Liver (tissue), 9 donors: ENCODE measurements around the gene SMG6. TPM values are rescaled to one million over a fixed set of nuclear protein-coding genes. Genes with fewer than 3 reads are reported as not detected.

Source experiments
- DNase-seq: peaks from one replicate; pipeline ENCODE4 v3.0.0-alpha.2; 2017; ENCODE audit warnings: low spot score
- H3K27ac ChIP-seq, 2 donors: one replicate each; pipeline ENCODE4 v1.7.0; 2013; ENCODE audit warnings: inconsistent platforms in 2 of 2, low read length in 2 of 2, control low read depth in 1 of 2, low read depth in 1 of 2, mild to moderate bottlenecking in 1 of 2
- H3K27me3 ChIP-seq, 4 donors: one replicate each; pipeline versions ENCODE4 v1.6.1 to v1.7.0; 2013; ENCODE audit warnings: low read length in 3 of 4, inconsistent platforms in 1 of 4, mild to moderate bottlenecking in 1 of 4, moderate library complexity in 1 of 4; ENCODE audit not compliant: control insufficient read depth in 4 of 4, insufficient read depth in 4 of 4
- H3K36me3 ChIP-seq, 4 donors: one replicate each; pipeline versions ENCODE4 v1.6.1 to v1.7.0; 2013; ENCODE audit warnings: low read length in 3 of 4, mild to moderate bottlenecking in 3 of 4, low read depth in 1 of 4, moderate library complexity in 1 of 4; ENCODE audit not compliant: control insufficient read depth in 4 of 4, insufficient read depth in 3 of 4
- H3K4me1 ChIP-seq, 4 donors: one replicate each; pipeline versions ENCODE4 v1.6.1 to v1.7.0; 2013; ENCODE audit warnings: low read length in 3 of 4, mild to moderate bottlenecking in 3 of 4, moderate library complexity in 1 of 4; ENCODE audit not compliant: control insufficient read depth in 4 of 4, insufficient read depth in 4 of 4
- H3K4me3 ChIP-seq, 3 donors: one replicate each; pipeline versions ENCODE4 v1.6.1 to v1.7.0; 2013; ENCODE audit warnings: low read length in 3 of 3, control low read depth in 1 of 3, low read depth in 1 of 3, mild to moderate bottlenecking in 1 of 3
- H3K9ac ChIP-seq, 2 donors: one replicate each; pipeline ENCODE4 v1.7.0; 2013; ENCODE audit warnings: low read length in 2 of 2, mild to moderate bottlenecking in 2 of 2, moderate library complexity in 2 of 2, control low read depth in 1 of 2, low read depth in 1 of 2
- H3K9me3 ChIP-seq, 4 donors: one replicate each; pipeline versions ENCODE4 v1.6.1 to v1.7.0; 2013; ENCODE audit warnings: low read length in 3 of 4; ENCODE audit not compliant: control insufficient read depth in 4 of 4
- EGR1 ChIP-seq, 2 donors: IDR thresholded peaks; 2 replicates each; pipeline ENCODE4 v1.6.1; 2016 to 2018; ENCODE audit warnings: antibody characterized with exemption in 2 of 2, low read depth in 2 of 2
- FOXA1 ChIP-seq: IDR thresholded peaks from 2 replicates; pipeline ENCODE4 v1.6.1; 2016; ENCODE audit warnings: antibody characterized with exemption
- HNF4A ChIP-seq, 2 donors: conservative IDR thresholded peaks; 2 replicates each; pipeline ENCODE4 v1.6.1; 2016; ENCODE audit warnings: antibody characterized with exemption in 2 of 2, mild to moderate bottlenecking in 2 of 2
- HNF4G ChIP-seq: IDR thresholded peaks from 2 replicates; pipeline ENCODE4 v1.6.1; 2016; ENCODE audit warnings: antibody characterized with exemption
- JUND ChIP-seq, 2 donors: IDR thresholded peaks; 2 replicates each; pipeline ENCODE4 v1.6.1; 2016; ENCODE audit warnings: antibody characterized with exemption in 2 of 2
- MAX ChIP-seq: IDR thresholded peaks from 2 replicates; pipeline ENCODE4 v1.6.1; 2016; ENCODE audit warnings: antibody characterized with exemption
- NR2F2 ChIP-seq: IDR thresholded peaks from 2 replicates; pipeline ENCODE4 v1.6.1; 2016; ENCODE audit warnings: antibody characterized with exemption
- RAD21 ChIP-seq, 2 donors: IDR thresholded peaks; 2 replicates each; pipeline ENCODE4 v1.6.1; 2016; ENCODE audit warnings: antibody characterized with exemption in 2 of 2, mild to moderate bottlenecking in 2 of 2
- REST ChIP-seq: IDR thresholded peaks from 2 replicates; pipeline ENCODE4 v1.6.1; 2016; ENCODE audit warnings: antibody characterized with exemption, mild to moderate bottlenecking
- RXRA ChIP-seq, 2 donors: IDR thresholded peaks; 2 replicates each; pipeline ENCODE4 v1.6.1; 2017 to 2018; ENCODE audit warnings: antibody characterized with exemption in 2 of 2, mild to moderate bottlenecking in 1 of 2
- SP1 ChIP-seq: IDR thresholded peaks from 2 replicates; pipeline ENCODE4 v1.6.1; 2018; ENCODE audit warnings: antibody characterized with exemption, mild to moderate bottlenecking
- WGBS: extraction: QIAGEN DNeasy Blood & Tissue Kit; methylation state at CpG from one replicate; pipeline ENCODE4 v1.1.7; 2013; 5-methylcytosine and 5-hydroxymethylcytosine counted together
- polyA plus RNA-seq, 2 donors: library from polyadenylated mRNA; stranded (reverse) in 1 of 2; unstranded in 1 of 2; fragments of 200-250 nt in 1 of 2; fragments of >200 nt in 1 of 2; fragmentation: Nextera tagmentation in 1 of 2; extraction: Ambion mirVana in 1 of 2; gene quantifications; one replicate each; pipeline versions ENCODE4 v1.2.1 to v1.2.3, GENCODE V29; 2013 to 2015
- total RNA-seq, 2 donors: library from RNA; depleted of rRNA; stranded (reverse); fragments of >200 nt; gene quantifications; one replicate each; pipeline ENCODE4 v1.2.3, GENCODE V29; 2014
- donor health status: healthy.
- donor health status: healthy.
- donor health status: healthy.
- donor health status: healthy.
- donor health status: healthy.

Gene SMG6
- total and polyA plus RNA-seq, 4 donors = 4.9 to 12.0 (median 8.2) TPM

- H3K4me1 ChIP-seq = peaks cover 0 to 2% (median 0%) of the 10 kb centered on the region in 4 donors
- no peak for DNase-seq
- no peaks in the 10 kb centered on the region for H3K27me3 ChIP-seq
- H3K9me3 ChIP-seq = no peaks in the 10 kb centered on the region
- peak overlapping the region in 1 of 2 donors; percentile 48 for H3K27ac ChIP-seq
- TF ChIP-seq RXRA (IDR thresholded peaks at IDR 0.05) (no peak), REST (no peak), EGR1 (IDR thresholded peaks at IDR 0.05; ENCODE audit: low read depth in 2 of 2) (no peak), JUND (IDR thresholded peaks at IDR 0.05) (no peak), NR2F2 (no peak), MAX (no peak), FOXA1 (no peak)
- no peak overlapping the region for H3K4me3 ChIP-seq
- no peak overlapping the region for H3K9ac ChIP-seq
- peaks cover 0 to 13% (median 10%) of the 10 kb centered on the region in 4 donors for H3K36me3 ChIP-seq
- 81% methylated on average over 4 of the region's 4 CpGs for WGBS
Measured at GRCh38 chr17:2190014-2190413, 113.6 kb downstream of the SMG6 start.

GRCh38 chr17:2188971-2189630, 114.5 kb downstream of the SMG6 start:
- H3K9ac ChIP-seq = no peak overlapping the region
- peaks cover 0 to 2% (median 0%) of the 10 kb centered on the region in 4 donors for H3K4me1 ChIP-seq
- no peaks in the 10 kb centered on the region for H3K9me3 ChIP-seq

GRCh38 chr17:2187758-2188157, 115.8 kb downstream of the SMG6 start:
- H3K27me3 ChIP-seq = no peaks in the 10 kb centered on the region
- H3K27ac ChIP-seq = no peak overlapping the region
- TF ChIP-seq HNF4G = no peak
- H3K36me3 ChIP-seq = peaks cover 0 to 13% (median 12%) of the 10 kb centered on the region in 4 donors
- H3K4me1 ChIP-seq = peaks cover 0 to 2% (median 0%) of the 10 kb centered on the region in 4 donors
- H3K4me3 ChIP-seq = no peak overlapping the region
- no peak overlapping the region for H3K9ac ChIP-seq
- no peaks in the 10 kb centered on the region for H3K9me3 ChIP-seq
- 82% methylated on average over 5 of the region's 5 CpGs for WGBS
- no peak for DNase-seq

More at GRCh38 chr17:2188971-2189630, 114.5 kb downstream of the SMG6 start:
- TF ChIP-seq NR2F2 (no peak), RXRA (IDR thresholded peaks at IDR 0.05) (no peak), SP1 (no peak), HNF4A (conservative IDR thresholded peaks at IDR 0.05) (no peak), RAD21 (IDR thresholded peaks at IDR 0.05) (no peak)
- 90% methylated on average over 8 of the region's 8 CpGs for WGBS
- H3K27ac ChIP-seq = peak overlapping the region in 1 of 2 donors; percentile 45
- H3K4me3 ChIP-seq = no peak overlapping the region
- H3K36me3 ChIP-seq = peaks cover 0 to 13% (median 10%) of the 10 kb centered on the region in 4 donors
- no peaks in the 10 kb centered on the region for H3K27me3 ChIP-seq
- DNase-seq = no peak
